HepG2 (cell line): ENCODE measurements around the gene DSTN. TPM values are rescaled to one million over a fixed set of nuclear protein-coding genes. Genes with fewer than 3 reads are reported as not detected.

Experiments used
- ETV6 ChIP-seq: sonication (generic); formaldehyde crosslinking; conservative IDR thresholded peaks from 2 replicates; pipeline ENCODE4 v1.4.0; 2020; ENCODE audit warnings: missing genetic modification reagents
- FOXM1 ChIP-seq: sonication (generic); formaldehyde crosslinking; IDR thresholded peaks from 2 replicates; pipeline ENCODE4 v1.5.0; 2020; ENCODE audit warnings: missing genetic modification reagents
- HMG20B ChIP-seq: conservative IDR thresholded peaks from 2 replicates; pipeline ENCODE4 v1.6.1; 2016; ENCODE audit warnings: missing genetic modification reagents, missing compliant biosample characterization
- KLF12 ChIP-seq: sonication (generic); formaldehyde crosslinking; IDR thresholded peaks from 2 replicates; pipeline ENCODE4 v1.4.0; 2020; ENCODE audit warnings: missing genetic modification reagents, borderline replicate concordance
- MBNL3 ChIP-seq: fragments of 250-450 bp; sonication (Bioruptor Pico); conservative IDR thresholded peaks from 2 replicates; pipeline ENCODE4 v1.8.0; 2022; ENCODE audit warnings: mild to moderate bottlenecking, inconsistent platforms
- PTBP1 ChIP-seq: fragments of 200-400 bp; formaldehyde crosslinking; IDR thresholded peaks from 2 replicates; pipeline ENCODE4 v1.6.1; 2018; ENCODE audit warnings: low read length, low read depth; ENCODE audit not compliant: poor library complexity, severe bottlenecking
- RBM22 ChIP-seq: fragments of 200-400 bp; formaldehyde crosslinking; optimal IDR thresholded peaks from 2 replicates; pipeline ENCODE3; 2017; ENCODE audit warnings: mild to moderate bottlenecking, low read length, moderate library complexity
- SP5 ChIP-seq: IDR thresholded peaks from 2 replicates; pipeline ENCODE4 v1.6.1; 2016; ENCODE audit warnings: low read depth, borderline replicate concordance
- ZNF12 ChIP-seq: sonication (generic); formaldehyde crosslinking; IDR thresholded peaks from 2 replicates; pipeline ENCODE4 v1.5.0; 2020; ENCODE audit warnings: missing genetic modification reagents
- ZNF383 ChIP-seq: sonication (generic); formaldehyde crosslinking; IDR thresholded peaks from 2 replicates; pipeline ENCODE4 v1.4.0; 2020; ENCODE audit warnings: missing genetic modification reagents, mild to moderate bottlenecking, borderline replicate concordance
- ZNF709 ChIP-seq: sonication (generic); formaldehyde crosslinking; IDR thresholded peaks from 2 replicates; pipeline ENCODE4 v1.5.0; 2020; ENCODE audit warnings: mild to moderate bottlenecking, missing genetic modification reagents
- ZNF841 ChIP-seq: sonication (generic); formaldehyde crosslinking; IDR thresholded peaks from 2 replicates; pipeline ENCODE4 v1.8.1; 2023; ENCODE audit warnings: missing genetic modification reagents, borderline replicate concordance
- ZSCAN30 ChIP-seq: sonication (generic); formaldehyde crosslinking; IDR thresholded peaks from 2 replicates; pipeline ENCODE4 v1.5.0; 2020; ENCODE audit warnings: mild to moderate bottlenecking, missing genetic modification reagents
- polyA plus RNA-seq, 8 experiments: library from polyadenylated mRNA; depleted of rRNA in 3 of 8; stranded (reverse) in 7 of 8; unstranded in 1 of 8; fragments of >200 nt; fragmentation: Illumina TruSeq in 4 of 8; extraction: Trizol in 4 of 8; gene quantifications; 2 replicates each; pipeline versions ENCODE4 v1.2.1 to v1.2.3, GENCODE V29; 2011 to 2016; ENCODE audit warnings: low read depth in 4 of 8, missing spikeins in 1 of 8, mixed read lengths in 1 of 8; ENCODE audit not compliant: insufficient read depth in 1 of 8
- total RNA-seq, 5 experiments: library from RNA; depleted of rRNA; stranded (reverse); fragments of >200 nt; fragmentation: Illumina TruSeq; extraction: Trizol; gene quantifications; 2 replicates each; pipeline ENCODE4 v1.2.3, GENCODE V29; 2016; ENCODE audit warnings: low read depth in 1 of 5
- TF ChIP-seq, protein P1 (sequence below): sonication (generic); formaldehyde crosslinking; IDR thresholded peaks from 2 replicates; pipeline ENCODE4 v1.4.0; 2020; ENCODE audit warnings: missing genetic modification reagents, borderline replicate concordance
- TF ChIP-seq, protein P2 (sequence below): sonication (generic); formaldehyde crosslinking; IDR thresholded peaks from 2 replicates; pipeline ENCODE4 v1.4.0; 2020; ENCODE audit warnings: low read depth, mild to moderate bottlenecking, missing genetic modification reagents
- TF ChIP-seq, protein P3 (sequence below): sonication (generic); formaldehyde crosslinking; conservative IDR thresholded peaks from 2 replicates; pipeline ENCODE4 v1.8.1; 2023; ENCODE audit warnings: missing genetic modification reagents
- TF ChIP-seq, protein P4 (sequence below): IDR thresholded peaks from 2 replicates; pipeline ENCODE4 v1.6.1; 2012; ENCODE audit warnings: low read length, improper control_type of control experiment
- TF ChIP-seq, protein P5 (sequence below): sonication (generic); formaldehyde crosslinking; IDR thresholded peaks from 2 replicates; pipeline ENCODE4 v1.9.0; 2021; ENCODE audit warnings: missing genetic modification reagents, mild to moderate bottlenecking, borderline replicate concordance

Gene DSTN
- total and polyA plus RNA-seq, 2 of the 13 experiments (the other 11 are each of a cell fraction or from before 2014, with no cell fraction given): 27.6 to 106 TPM

DNA sequence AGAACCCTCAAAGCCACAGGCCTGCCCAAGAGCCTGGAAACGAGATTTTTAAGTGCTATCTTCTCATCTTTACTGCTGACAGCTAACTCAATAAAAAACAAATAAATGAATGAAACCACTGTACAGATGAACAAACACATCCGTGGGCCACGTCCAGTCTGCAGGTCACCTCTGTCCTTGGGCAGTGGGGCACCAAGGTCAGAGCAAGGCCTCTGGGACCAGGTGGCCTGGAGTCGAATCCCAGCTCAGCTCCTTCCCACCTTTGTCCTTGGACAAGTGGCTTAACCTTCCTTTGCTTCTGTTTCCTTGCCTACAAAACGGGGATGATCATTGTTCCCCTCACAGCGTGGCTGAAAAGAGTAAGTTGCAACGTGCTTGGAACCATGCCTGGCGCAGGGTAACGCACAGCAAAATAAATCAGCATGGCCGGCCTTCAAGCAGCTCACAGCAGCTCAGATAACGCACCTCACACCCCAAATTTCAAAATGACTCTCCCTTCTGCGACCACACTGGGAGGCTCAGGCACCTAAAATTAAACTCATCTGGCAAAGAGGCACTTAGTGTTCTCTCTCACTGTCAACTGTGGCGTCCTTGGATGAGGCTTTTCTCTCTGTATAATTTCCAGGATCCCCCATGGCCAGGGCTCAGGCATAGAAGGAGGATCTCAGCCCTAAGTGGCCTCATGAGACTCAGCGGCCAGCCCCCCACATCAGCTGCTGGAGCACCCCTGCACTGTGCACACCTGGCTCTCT, 76.5 kb downstream of the DSTN start (continued):
- TF ChIP-seq, protein P1, sequence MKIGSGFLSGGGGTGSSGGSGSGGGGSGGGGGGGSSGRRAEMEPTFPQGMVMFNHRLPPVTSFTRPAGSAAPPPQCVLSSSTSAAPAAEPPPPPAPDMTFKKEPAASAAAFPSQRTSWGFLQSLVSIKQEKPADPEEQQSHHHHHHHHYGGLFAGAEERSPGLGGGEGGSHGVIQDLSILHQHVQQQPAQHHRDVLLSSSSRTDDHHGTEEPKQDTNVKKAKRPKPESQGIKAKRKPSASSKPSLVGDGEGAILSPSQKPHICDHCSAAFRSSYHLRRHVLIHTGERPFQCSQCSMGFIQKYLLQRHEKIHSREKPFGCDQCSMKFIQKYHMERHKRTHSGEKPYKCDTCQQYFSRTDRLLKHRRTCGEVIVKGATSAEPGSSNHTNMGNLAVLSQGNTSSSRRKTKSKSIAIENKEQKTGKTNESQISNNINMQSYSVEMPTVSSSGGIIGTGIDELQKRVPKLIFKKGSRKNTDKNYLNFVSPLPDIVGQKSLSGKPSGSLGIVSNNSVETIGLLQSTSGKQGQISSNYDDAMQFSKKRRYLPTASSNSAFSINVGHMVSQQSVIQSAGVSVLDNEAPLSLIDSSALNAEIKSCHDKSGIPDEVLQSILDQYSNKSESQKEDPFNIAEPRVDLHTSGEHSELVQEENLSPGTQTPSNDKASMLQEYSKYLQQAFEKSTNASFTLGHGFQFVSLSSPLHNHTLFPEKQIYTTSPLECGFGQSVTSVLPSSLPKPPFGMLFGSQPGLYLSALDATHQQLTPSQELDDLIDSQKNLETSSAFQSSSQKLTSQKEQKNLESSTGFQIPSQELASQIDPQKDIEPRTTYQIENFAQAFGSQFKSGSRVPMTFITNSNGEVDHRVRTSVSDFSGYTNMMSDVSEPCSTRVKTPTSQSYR (CRISPR knock-in tag): no peak
- TF ChIP-seq, protein P2, sequence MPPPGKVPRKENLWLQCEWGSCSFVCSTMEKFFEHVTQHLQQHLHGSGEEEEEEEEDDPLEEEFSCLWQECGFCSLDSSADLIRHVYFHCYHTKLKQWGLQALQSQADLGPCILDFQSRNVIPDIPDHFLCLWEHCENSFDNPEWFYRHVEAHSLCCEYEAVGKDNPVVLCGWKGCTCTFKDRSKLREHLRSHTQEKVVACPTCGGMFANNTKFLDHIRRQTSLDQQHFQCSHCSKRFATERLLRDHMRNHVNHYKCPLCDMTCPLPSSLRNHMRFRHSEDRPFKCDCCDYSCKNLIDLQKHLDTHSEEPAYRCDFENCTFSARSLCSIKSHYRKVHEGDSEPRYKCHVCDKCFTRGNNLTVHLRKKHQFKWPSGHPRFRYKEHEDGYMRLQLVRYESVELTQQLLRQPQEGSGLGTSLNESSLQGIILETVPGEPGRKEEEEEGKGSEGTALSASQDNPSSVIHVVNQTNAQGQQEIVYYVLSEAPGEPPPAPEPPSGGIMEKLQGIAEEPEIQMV: no peak
- TF ChIP-seq ZNF709 (CRISPR knock-in tag) (no peak), RBM22 (peak; percentile 0), SP5 (CRISPR knock-in tag) (no peak), ETV6 (CRISPR knock-in tag) (no peak), ZNF12 (CRISPR knock-in tag) (no peak), FOXM1 (CRISPR knock-in tag) (no peak), ZSCAN30 (CRISPR knock-in tag) (no peak), PTBP1 (no peak), ZNF841 (CRISPR knock-in tag) (no peak), MBNL3 (CRISPR knock-in tag) (no peak), HMG20B (CRISPR knock-in tag) (no peak), ZNF383 (no peak), KLF12 (CRISPR knock-in tag) (no peak)
- TF ChIP-seq, protein P3, sequence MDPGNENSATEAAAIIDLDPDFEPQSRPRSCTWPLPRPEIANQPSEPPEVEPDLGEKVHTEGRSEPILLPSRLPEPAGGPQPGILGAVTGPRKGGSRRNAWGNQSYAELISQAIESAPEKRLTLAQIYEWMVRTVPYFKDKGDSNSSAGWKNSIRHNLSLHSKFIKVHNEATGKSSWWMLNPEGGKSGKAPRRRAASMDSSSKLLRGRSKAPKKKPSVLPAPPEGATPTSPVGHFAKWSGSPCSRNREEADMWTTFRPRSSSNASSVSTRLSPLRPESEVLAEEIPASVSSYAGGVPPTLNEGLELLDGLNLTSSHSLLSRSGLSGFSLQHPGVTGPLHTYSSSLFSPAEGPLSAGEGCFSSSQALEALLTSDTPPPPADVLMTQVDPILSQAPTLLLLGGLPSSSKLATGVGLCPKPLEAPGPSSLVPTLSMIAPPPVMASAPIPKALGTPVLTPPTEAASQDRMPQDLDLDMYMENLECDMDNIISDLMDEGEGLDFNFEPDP (CRISPR knock-in tag): no peak
- TF ChIP-seq, protein P4, sequence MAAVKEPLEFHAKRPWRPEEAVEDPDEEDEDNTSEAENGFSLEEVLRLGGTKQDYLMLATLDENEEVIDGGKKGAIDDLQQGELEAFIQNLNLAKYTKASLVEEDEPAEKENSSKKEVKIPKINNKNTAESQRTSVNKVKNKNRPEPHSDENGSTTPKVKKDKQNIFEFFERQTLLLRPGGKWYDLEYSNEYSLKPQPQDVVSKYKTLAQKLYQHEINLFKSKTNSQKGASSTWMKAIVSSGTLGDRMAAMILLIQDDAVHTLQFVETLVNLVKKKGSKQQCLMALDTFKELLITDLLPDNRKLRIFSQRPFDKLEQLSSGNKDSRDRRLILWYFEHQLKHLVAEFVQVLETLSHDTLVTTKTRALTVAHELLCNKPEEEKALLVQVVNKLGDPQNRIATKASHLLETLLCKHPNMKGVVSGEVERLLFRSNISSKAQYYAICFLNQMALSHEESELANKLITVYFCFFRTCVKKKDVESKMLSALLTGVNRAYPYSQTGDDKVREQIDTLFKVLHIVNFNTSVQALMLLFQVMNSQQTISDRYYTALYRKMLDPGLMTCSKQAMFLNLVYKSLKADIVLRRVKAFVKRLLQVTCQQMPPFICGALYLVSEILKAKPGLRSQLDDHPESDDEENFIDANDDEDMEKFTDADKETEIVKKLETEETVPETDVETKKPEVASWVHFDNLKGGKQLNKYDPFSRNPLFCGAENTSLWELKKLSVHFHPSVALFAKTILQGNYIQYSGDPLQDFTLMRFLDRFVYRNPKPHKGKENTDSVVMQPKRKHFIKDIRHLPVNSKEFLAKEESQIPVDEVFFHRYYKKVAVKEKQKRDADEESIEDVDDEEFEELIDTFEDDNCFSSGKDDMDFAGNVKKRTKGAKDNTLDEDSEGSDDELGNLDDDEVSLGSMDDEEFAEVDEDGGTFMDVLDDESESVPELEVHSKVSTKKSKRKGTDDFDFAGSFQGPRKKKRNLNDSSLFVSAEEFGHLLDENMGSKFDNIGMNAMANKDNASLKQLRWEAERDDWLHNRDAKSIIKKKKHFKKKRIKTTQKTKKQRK: no peak
- TF ChIP-seq, protein P5, sequence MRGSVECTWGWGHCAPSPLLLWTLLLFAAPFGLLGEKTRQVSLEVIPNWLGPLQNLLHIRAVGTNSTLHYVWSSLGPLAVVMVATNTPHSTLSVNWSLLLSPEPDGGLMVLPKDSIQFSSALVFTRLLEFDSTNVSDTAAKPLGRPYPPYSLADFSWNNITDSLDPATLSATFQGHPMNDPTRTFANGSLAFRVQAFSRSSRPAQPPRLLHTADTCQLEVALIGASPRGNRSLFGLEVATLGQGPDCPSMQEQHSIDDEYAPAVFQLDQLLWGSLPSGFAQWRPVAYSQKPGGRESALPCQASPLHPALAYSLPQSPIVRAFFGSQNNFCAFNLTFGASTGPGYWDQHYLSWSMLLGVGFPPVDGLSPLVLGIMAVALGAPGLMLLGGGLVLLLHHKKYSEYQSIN (CRISPR knock-in tag): no peak
